GM23338 (cell line): ENCODE results near the gene R3HDM1. TPM values are rescaled to one million over a fixed set of nuclear protein-coding genes. Genes with fewer than 3 reads are reported as not detected.

Experiments used
- ATAC-seq: fragments of 200-7000 bp; cut with Tn5 transposase; 3 replicates; pipeline ENCODE4 v1.9.1; 2020
- DNase-seq: peaks from one replicate; pipeline ENCODE4 v3.0.0-alpha.2; 2015; ENCODE audit warnings: low spot score
- H2AFZ ChIP-seq: fragments of 200-600 bp; sonication (generic); 2 replicates; pipeline ENCODE4 v1.8.0; 2016; ENCODE audit warnings: antibody characterized with exemption, mild to moderate bottlenecking, moderate library complexity
- H3F3A ChIP-seq: fragments of 200-600 bp; sonication (generic); replicated peaks from 2 replicates; pipeline ENCODE4 v1.8.0; 2017; ENCODE audit warnings: antibody characterized with exemption, mixed run types, low read depth
- H3K27ac ChIP-seq: fragments of 200-600 bp; sonication (generic); 2 replicates; pipeline ENCODE4 v1.6.1; 2016; ENCODE audit warnings: low read depth
- H3K27me3 ChIP-seq: fragments of 200-600 bp; sonication (generic); 2 replicates; pipeline ENCODE4 v1.8.0; 2016; ENCODE audit warnings: mild to moderate bottlenecking, mixed run types, moderate library complexity; ENCODE audit not compliant: insufficient read depth
- H3K36me3 ChIP-seq: fragments of 200-600 bp; sonication (generic); 2 replicates; pipeline ENCODE4 v1.8.0; 2016; ENCODE audit warnings: mild to moderate bottlenecking; ENCODE audit not compliant: insufficient read depth
- H3K4me1 ChIP-seq: fragments of 200-600 bp; sonication (generic); 2 replicates; pipeline ENCODE4 v1.8.0; 2016; ENCODE audit warnings: mild to moderate bottlenecking, moderate library complexity; ENCODE audit not compliant: insufficient read depth
- H3K4me2 ChIP-seq: fragments of 200-600 bp; sonication (generic); 2 replicates; pipeline ENCODE4 v1.7.1; 2017; ENCODE audit warnings: mixed run types
- H3K4me3 ChIP-seq: fragments of 200-600 bp; sonication (generic); 2 replicates; pipeline ENCODE4 v1.6.1; 2016; ENCODE audit warnings: mixed run types
- H3K79me2 ChIP-seq: fragments of 200-600 bp; sonication (generic); replicated peaks from 2 replicates; pipeline ENCODE4 v1.8.0; 2017; ENCODE audit warnings: mild to moderate bottlenecking; ENCODE audit not compliant: insufficient read depth
- H3K9me2 ChIP-seq: fragments of 200-600 bp; sonication (generic); 2 replicates; pipeline ENCODE4 v1.8.0; 2017; ENCODE audit not compliant: insufficient read depth
- H4K20me1 ChIP-seq: fragments of 200-600 bp; sonication (generic); replicated peaks from 2 replicates; pipeline ENCODE4 v1.8.0; 2017; ENCODE audit warnings: mild to moderate bottlenecking; ENCODE audit not compliant: insufficient read depth
- H3K27ac Mint-ChIP-seq: 2 replicates; pipeline ENCODE4 v1.8.0; 2020; ENCODE audit warnings: inconsistent platforms, mild to moderate bottlenecking, moderate library complexity, mixed read lengths
- H3K27me3 Mint-ChIP-seq: 3 replicates; pipeline ENCODE4 v1.8.0; 2022; ENCODE audit warnings: low read depth, mild to moderate bottlenecking, moderate library complexity, mixed read lengths, inconsistent platforms; ENCODE audit not compliant: insufficient read depth, poor library complexity
- H3K36me3 Mint-ChIP-seq: 3 replicates; pipeline ENCODE4 v1.8.0; 2021; ENCODE audit warnings: low read depth, mild to moderate bottlenecking, inconsistent platforms, moderate library complexity, mixed read lengths
- H3K4me1 Mint-ChIP-seq: 3 replicates; pipeline ENCODE4 v1.8.0; 2020; ENCODE audit warnings: mild to moderate bottlenecking, inconsistent platforms, mixed read lengths
- H3K4me3 Mint-ChIP-seq: 3 replicates; pipeline ENCODE4 v1.8.0; 2021; ENCODE audit warnings: moderate library complexity, mild to moderate bottlenecking, inconsistent platforms, mixed read lengths
- H3K9me3 Mint-ChIP-seq: 3 replicates; pipeline ENCODE4 v1.8.0; 2020; ENCODE audit warnings: moderate library complexity, mild to moderate bottlenecking, inconsistent platforms, mixed read lengths
- CREB1 ChIP-seq: fragments of 250-450 bp; sonication (Bioruptor Pico); IDR thresholded peaks from 2 replicates; pipeline ENCODE4 v1.5.0; 2020; ENCODE audit warnings: low read depth, mild to moderate bottlenecking, moderate library complexity
- EZH2 ChIP-seq: fragments of 200-600 bp; sonication (generic); IDR thresholded peaks from one replicate; pipeline ENCODE4 v1.8.0; 2017; ENCODE audit warnings: antibody characterized with exemption, mild to moderate bottlenecking, low read depth; ENCODE audit not compliant: unreplicated experiment
- EZH2phosphoT487 ChIP-seq: fragments of 200-600 bp; sonication (generic); IDR thresholded peaks from one replicate; pipeline ENCODE4 v1.8.1; 2018; ENCODE audit warnings: antibody characterized with exemption; ENCODE audit not compliant: unreplicated experiment
- JUNB ChIP-seq: IDR thresholded peaks from one replicate; pipeline ENCODE4 v1.6.1; 2016; ENCODE audit warnings: antibody characterized with exemption; ENCODE audit not compliant: unreplicated experiment
- NANOG ChIP-seq: IDR thresholded peaks from 2 replicates; pipeline ENCODE4 v1.6.1; 2016; ENCODE audit warnings: antibody characterized with exemption, borderline replicate concordance
- STAT1 ChIP-seq: IDR thresholded peaks from one replicate; pipeline ENCODE4 v1.6.1; 2016; ENCODE audit warnings: antibody characterized with exemption; ENCODE audit not compliant: unreplicated experiment
- ZNF114 ChIP-seq: fragments of 250-450 bp; sonication (Bioruptor Pico); IDR thresholded peaks from 2 replicates; pipeline ENCODE4 v1.5.0; 2020; ENCODE audit warnings: mild to moderate bottlenecking, moderate library complexity
- ZNF331 ChIP-seq: fragments of 250-450 bp; sonication (Bioruptor Pico); IDR thresholded peaks from 2 replicates; pipeline ENCODE4 v1.5.0; 2020; ENCODE audit warnings: low read depth, mild to moderate bottlenecking, moderate library complexity
- polyA plus RNA-seq: library from polyadenylated mRNA; unstranded; fragments of >200 nt; fragmentation: Nextera tagmentation; extraction: Ambion mirVana; gene quantifications from 2 replicates; pipeline ENCODE4 v1.2.1, GENCODE V29; 2016
- total RNA-seq: library from RNA; depleted of rRNA; stranded (reverse); fragments of >200 nt; shearing (Covaris generic); gene quantifications from 2 replicates; pipeline ENCODE4 v1.2.3, GENCODE V29; 2014
- TF ChIP-seq, protein P1 (sequence below): IDR thresholded peaks from one replicate; pipeline ENCODE4 v1.6.1; 2018; ENCODE audit warnings: antibody characterized with exemption; ENCODE audit not compliant: unreplicated experiment
- TF ChIP-seq, protein P2 (sequence below): IDR thresholded peaks from 2 replicates; pipeline ENCODE4 v1.6.1; 2016; ENCODE audit warnings: antibody characterized with exemption
- TF ChIP-seq, protein P3 (sequence below), 2 experiments: fragments of 200-600 bp in 1 of 2; sonication (generic) in 1 of 2; conservative IDR thresholded peaks; 2 replicates each; pipeline versions ENCODE4 v1.5.1 to v1.6.1; 2016 to 2017; ENCODE audit warnings: antibody characterized with exemption in 2 of 2, low read depth in 2 of 2, mild to moderate bottlenecking in 2 of 2, moderate library complexity in 1 of 2

The R3HDM1 gene
- total and polyA plus RNA-seq, 2 experiments from 2014 or later: 63.1 to 88.8 TPM

- TF ChIP-seq STAT1: no peak
- TF ChIP-seq, protein P1, sequence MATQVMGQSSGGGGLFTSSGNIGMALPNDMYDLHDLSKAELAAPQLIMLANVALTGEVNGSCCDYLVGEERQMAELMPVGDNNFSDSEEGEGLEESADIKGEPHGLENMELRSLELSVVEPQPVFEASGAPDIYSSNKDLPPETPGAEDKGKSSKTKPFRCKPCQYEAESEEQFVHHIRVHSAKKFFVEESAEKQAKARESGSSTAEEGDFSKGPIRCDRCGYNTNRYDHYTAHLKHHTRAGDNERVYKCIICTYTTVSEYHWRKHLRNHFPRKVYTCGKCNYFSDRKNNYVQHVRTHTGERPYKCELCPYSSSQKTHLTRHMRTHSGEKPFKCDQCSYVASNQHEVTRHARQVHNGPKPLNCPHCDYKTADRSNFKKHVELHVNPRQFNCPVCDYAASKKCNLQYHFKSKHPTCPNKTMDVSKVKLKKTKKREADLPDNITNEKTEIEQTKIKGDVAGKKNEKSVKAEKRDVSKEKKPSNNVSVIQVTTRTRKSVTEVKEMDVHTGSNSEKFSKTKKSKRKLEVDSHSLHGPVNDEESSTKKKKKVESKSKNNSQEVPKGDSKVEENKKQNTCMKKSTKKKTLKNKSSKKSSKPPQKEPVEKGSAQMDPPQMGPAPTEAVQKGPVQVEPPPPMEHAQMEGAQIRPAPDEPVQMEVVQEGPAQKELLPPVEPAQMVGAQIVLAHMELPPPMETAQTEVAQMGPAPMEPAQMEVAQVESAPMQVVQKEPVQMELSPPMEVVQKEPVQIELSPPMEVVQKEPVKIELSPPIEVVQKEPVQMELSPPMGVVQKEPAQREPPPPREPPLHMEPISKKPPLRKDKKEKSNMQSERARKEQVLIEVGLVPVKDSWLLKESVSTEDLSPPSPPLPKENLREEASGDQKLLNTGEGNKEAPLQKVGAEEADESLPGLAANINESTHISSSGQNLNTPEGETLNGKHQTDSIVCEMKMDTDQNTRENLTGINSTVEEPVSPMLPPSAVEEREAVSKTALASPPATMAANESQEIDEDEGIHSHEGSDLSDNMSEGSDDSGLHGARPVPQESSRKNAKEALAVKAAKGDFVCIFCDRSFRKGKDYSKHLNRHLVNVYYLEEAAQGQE: no peak
- no peak for TF ChIP-seq EZH2
- TF ChIP-seq CREB1 (CRISPR knock-in tag): no peak
- TF ChIP-seq, protein P2, sequence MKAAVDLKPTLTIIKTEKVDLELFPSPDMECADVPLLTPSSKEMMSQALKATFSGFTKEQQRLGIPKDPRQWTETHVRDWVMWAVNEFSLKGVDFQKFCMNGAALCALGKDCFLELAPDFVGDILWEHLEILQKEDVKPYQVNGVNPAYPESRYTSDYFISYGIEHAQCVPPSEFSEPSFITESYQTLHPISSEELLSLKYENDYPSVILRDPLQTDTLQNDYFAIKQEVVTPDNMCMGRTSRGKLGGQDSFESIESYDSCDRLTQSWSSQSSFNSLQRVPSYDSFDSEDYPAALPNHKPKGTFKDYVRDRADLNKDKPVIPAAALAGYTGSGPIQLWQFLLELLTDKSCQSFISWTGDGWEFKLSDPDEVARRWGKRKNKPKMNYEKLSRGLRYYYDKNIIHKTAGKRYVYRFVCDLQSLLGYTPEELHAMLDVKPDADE: no peak
- no peak for TF ChIP-seq NANOG
- no peak for TF ChIP-seq ZNF114 (CRISPR knock-in tag)
- TF ChIP-seq, protein P3, sequence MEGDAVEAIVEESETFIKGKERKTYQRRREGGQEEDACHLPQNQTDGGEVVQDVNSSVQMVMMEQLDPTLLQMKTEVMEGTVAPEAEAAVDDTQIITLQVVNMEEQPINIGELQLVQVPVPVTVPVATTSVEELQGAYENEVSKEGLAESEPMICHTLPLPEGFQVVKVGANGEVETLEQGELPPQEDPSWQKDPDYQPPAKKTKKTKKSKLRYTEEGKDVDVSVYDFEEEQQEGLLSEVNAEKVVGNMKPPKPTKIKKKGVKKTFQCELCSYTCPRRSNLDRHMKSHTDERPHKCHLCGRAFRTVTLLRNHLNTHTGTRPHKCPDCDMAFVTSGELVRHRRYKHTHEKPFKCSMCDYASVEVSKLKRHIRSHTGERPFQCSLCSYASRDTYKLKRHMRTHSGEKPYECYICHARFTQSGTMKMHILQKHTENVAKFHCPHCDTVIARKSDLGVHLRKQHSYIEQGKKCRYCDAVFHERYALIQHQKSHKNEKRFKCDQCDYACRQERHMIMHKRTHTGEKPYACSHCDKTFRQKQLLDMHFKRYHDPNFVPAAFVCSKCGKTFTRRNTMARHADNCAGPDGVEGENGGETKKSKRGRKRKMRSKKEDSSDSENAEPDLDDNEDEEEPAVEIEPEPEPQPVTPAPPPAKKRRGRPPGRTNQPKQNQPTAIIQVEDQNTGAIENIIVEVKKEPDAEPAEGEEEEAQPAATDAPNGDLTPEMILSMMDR (conservative IDR thresholded peaks at IDR 0.05; ENCODE audit: low read depth in 2 of 2): no peak
- no peak for TF ChIP-seq JUNB
- no peak for TF ChIP-seq ZNF331
Measured at GRCh38 chr2:135768863-135769262, 237.6 kb downstream of the R3HDM1 start (continued).

DNA sequence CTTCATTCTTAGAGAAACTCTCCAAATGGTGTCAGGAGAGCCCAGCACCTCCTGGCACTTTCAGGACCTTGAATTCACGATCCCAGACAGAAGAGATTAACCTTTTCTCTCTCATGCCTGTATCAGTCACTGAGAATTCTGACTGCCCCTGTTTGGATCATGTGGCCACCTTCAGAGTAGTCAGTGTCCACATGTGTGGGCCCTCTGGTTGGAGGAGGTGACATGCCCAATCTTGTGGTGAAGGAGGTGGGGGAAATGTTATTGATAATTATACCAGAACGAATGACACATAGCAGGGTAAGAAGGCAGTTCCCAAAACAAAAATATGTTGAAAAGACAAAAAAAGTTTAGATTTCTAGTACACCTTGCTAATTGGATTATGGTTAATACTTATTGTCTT, 242.0 kb downstream of the R3HDM1 start:
- Histone ChIP-seq H4K20me1 (peaks cover 11% of the 10 kb centered on the region), H3K27ac (no peak overlapping the region), H3F3A (peaks cover 4% of the 10 kb centered on the region; the same call in 1 of the 2 replicates), H3K9me2 (no peaks in the 10 kb centered on the region), H2AFZ (no peak overlapping the region), H3K4me1 (no peaks in the 10 kb centered on the region), H3K79me2 (no peaks in the 10 kb centered on the region), H3K4me3 (no peak overlapping the region), H3K27me3 (no peaks in the 10 kb centered on the region), H3K4me2 (no peak overlapping the region), H3K36me3 (peaks cover 65% of the 10 kb centered on the region)
- ATAC-seq: no peak
- no peak overlapping the region for H3K4me3 Mint-ChIP-seq
- no peak overlapping the region for H3K27ac Mint-ChIP-seq
- H3K36me3 Mint-ChIP-seq: peaks cover 91% of the 10 kb centered on the region
- no peaks in the 10 kb centered on the region for H3K9me3 Mint-ChIP-seq
- TF ChIP-seq EZH2phosphoT487 (peak; percentile 50), EZH2 (no peak)
- no peaks in the 10 kb centered on the region for H3K4me1 Mint-ChIP-seq
- DNase-seq: no peak
- H3K27me3 Mint-ChIP-seq: peaks cover 4% of the 10 kb centered on the region
